MM.1S (cell line): Measurements from ENCODE around the gene CYB5RL.

Source experiments
- EZH2 ChIP-seq: fragments of 300-600 bp; sonication (generic); optimal IDR thresholded peaks from 2 replicates; pipeline ENCODE3; 2017; ENCODE audit warnings: low read depth, mild to moderate bottlenecking, antibody characterized with exemption, low read length, mixed read lengths
- EZH2phosphoT487 ChIP-seq: fragments of 300-600 bp; sonication (generic); IDR thresholded peaks from 2 replicates; pipeline ENCODE4 v1.6.1; 2018; ENCODE audit warnings: antibody characterized with exemption, low read length
- TF ChIP-seq, protein P1 (sequence below): fragments of 300-600 bp; sonication (generic); IDR thresholded peaks from 2 replicates; pipeline ENCODE4 v1.5.1; 2016; ENCODE audit warnings: antibody characterized with exemption, low read length, mixed read lengths

DNA sequence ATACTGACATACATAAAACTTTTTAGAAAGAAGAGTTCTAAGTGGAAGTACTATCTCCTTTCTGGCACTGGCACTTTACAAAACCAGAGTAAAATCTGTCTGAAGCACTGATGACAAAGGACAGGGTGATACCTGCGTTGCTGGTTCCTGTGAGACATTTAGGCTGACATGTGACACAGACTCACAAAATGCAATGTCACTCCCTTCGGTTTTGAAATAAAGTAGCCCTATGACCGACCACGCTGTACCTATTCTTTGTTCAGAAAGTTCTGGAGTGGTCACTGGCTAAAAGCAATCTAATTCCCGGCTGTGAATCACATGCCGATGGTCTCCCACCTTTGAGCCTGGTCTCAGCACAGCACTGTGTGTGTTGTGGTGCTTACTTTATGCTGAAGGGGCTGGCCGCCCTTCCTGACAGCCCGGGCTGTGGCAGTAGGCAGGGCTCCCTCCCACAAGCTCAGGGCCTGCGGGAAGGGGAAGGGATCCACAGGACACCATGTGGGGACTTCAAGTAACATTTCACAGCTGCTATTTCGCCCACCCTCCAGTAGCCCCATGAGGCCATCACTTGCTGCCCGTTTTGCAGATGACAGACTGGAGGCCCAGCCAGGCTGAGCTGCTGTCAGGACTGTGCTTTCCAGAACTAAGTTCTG lies 48.2 kb upstream of the CYB5RL start:
- TF ChIP-seq, protein P1, sequence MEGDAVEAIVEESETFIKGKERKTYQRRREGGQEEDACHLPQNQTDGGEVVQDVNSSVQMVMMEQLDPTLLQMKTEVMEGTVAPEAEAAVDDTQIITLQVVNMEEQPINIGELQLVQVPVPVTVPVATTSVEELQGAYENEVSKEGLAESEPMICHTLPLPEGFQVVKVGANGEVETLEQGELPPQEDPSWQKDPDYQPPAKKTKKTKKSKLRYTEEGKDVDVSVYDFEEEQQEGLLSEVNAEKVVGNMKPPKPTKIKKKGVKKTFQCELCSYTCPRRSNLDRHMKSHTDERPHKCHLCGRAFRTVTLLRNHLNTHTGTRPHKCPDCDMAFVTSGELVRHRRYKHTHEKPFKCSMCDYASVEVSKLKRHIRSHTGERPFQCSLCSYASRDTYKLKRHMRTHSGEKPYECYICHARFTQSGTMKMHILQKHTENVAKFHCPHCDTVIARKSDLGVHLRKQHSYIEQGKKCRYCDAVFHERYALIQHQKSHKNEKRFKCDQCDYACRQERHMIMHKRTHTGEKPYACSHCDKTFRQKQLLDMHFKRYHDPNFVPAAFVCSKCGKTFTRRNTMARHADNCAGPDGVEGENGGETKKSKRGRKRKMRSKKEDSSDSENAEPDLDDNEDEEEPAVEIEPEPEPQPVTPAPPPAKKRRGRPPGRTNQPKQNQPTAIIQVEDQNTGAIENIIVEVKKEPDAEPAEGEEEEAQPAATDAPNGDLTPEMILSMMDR, result no peak
- TF ChIP-seq EZH2phosphoT487 (no peak), EZH2 (no peak)
